ENCODE data around the gene ZNF330.
A peak's percentile ranks its signal among the peaks of the same experiment; 100 is the strongest.

ZNF330 gene

GRCh38 chr4:141233673-141234072, 13.0 kb downstream of the ZNF330 start:
- no peak for DNase-seq
- Histone ChIP-seq H3K9ac (ENCODE audit: low read length) (no peak overlapping the region), H2AFZ (ENCODE audit: low read length) (no peak overlapping the region), H3K27me3 (replicated peaks; ENCODE audit: insufficient read depth, low read length) (no peaks in the 10 kb centered on the region), H3K4me3 (ENCODE audit: low read length) (no peak overlapping the region), H3K79me2 (ENCODE audit: low read length) (no peaks in the 10 kb centered on the region), H3K36me3 (replicated peaks; ENCODE audit: insufficient read depth, low read length) (peaks cover 16% of the 10 kb centered on the region; the same call in 1 of the 2 replicates), H3K4me2 (ENCODE audit: low read depth, low read length) (no peak overlapping the region), H3K4me1 (ENCODE audit: low read length) (0 out of 2 replicates have a peak, but pooled peaks cover 5% of the 10 kb centered on the region), H4K20me1 (ENCODE audit: insufficient read depth, low read length) (no peaks in the 10 kb centered on the region), H3K27ac (ENCODE audit: low read length) (no peak overlapping the region), H3K9me2 (replicated peaks; ENCODE audit: insufficient read depth, low read length) (no peaks in the 10 kb centered on the region), H3F3A (ENCODE audit: insufficient read depth, low read length) (no peaks in the 10 kb centered on the region), H3K9me3 (replicated peaks; ENCODE audit: insufficient read depth, low read length) (no peaks in the 10 kb centered on the region)
- TF ChIP-seq EZH2phosphoT487 (IDR thresholded peaks at IDR 0.05; ENCODE audit: low read length), result no peak
- TF ChIP-seq CTCF (IDR thresholded peaks at IDR 0.05; ENCODE audit: low read length), result no peak
- no peak for TF ChIP-seq EZH2 (optimal IDR thresholded peaks at IDR 0.05; ENCODE audit: low read depth, low read length)

GRCh38 chr4:141238186-141238585, 17.5 kb downstream of the ZNF330 start:
- Histone ChIP-seq H3K4me1 (ENCODE audit: low read length) (no peaks in the 10 kb centered on the region), H3K4me3 (ENCODE audit: low read length) (no peak overlapping the region), H3K4me2 (ENCODE audit: low read depth, low read length) (no peak overlapping the region), H3K9ac (ENCODE audit: low read length) (no peak overlapping the region), H3K79me2 (ENCODE audit: low read length) (no peaks in the 10 kb centered on the region), H3K27ac (ENCODE audit: low read length) (no peak overlapping the region), H3K36me3 (replicated peaks; ENCODE audit: insufficient read depth, low read length) (peaks cover 7% of the 10 kb centered on the region; the same call in 1 of the 2 replicates), H4K20me1 (ENCODE audit: insufficient read depth, low read length) (no peaks in the 10 kb centered on the region), H2AFZ (ENCODE audit: low read length) (no peak overlapping the region), H3F3A (ENCODE audit: insufficient read depth, low read length) (no peaks in the 10 kb centered on the region), H3K27me3 (replicated peaks; ENCODE audit: insufficient read depth, low read length) (no peaks in the 10 kb centered on the region), H3K9me2 (replicated peaks; ENCODE audit: insufficient read depth, low read length) (no peaks in the 10 kb centered on the region), H3K9me3 (replicated peaks; ENCODE audit: insufficient read depth, low read length) (no peaks in the 10 kb centered on the region)
- no peak for DNase-seq
- TF ChIP-seq EZH2 (optimal IDR thresholded peaks at IDR 0.05; ENCODE audit: low read depth, low read length) (no peak), EZH2phosphoT487 (IDR thresholded peaks at IDR 0.05; ENCODE audit: low read length) (no peak), CTCF (IDR thresholded peaks at IDR 0.05; ENCODE audit: low read length) (no peak)

GRCh38 chr4:141240259-141240658, 19.6 kb downstream of the ZNF330 start:
- Histone ChIP-seq H3K27ac (ENCODE audit: low read length) (no peak overlapping the region), H2AFZ (ENCODE audit: low read length) (peak overlapping the region; percentile 21), H4K20me1 (ENCODE audit: insufficient read depth, low read length) (no peaks in the 10 kb centered on the region), H3K9ac (ENCODE audit: low read length) (no peak overlapping the region), H3K9me2 (replicated peaks; ENCODE audit: insufficient read depth, low read length) (no peaks in the 10 kb centered on the region), H3K4me2 (ENCODE audit: low read depth, low read length) (peak overlapping the region; percentile 12; the same call in 1 of the 2 replicates), H3K9me3 (replicated peaks; ENCODE audit: insufficient read depth, low read length) (no peaks in the 10 kb centered on the region), H3F3A (ENCODE audit: insufficient read depth, low read length) (no peaks in the 10 kb centered on the region), H3K27me3 (replicated peaks; ENCODE audit: insufficient read depth, low read length) (no peaks in the 10 kb centered on the region), H3K4me1 (ENCODE audit: low read length) (no peaks in the 10 kb centered on the region), H3K36me3 (replicated peaks; ENCODE audit: insufficient read depth, low read length) (no peaks in the 10 kb centered on the region), H3K79me2 (ENCODE audit: low read length) (no peaks in the 10 kb centered on the region), H3K4me3 (ENCODE audit: low read length) (no peak overlapping the region)
- no peak for TF ChIP-seq CTCF (IDR thresholded peaks at IDR 0.05; ENCODE audit: low read length)
- TF ChIP-seq EZH2 (optimal IDR thresholded peaks at IDR 0.05; ENCODE audit: low read depth, low read length), result no peak
- TF ChIP-seq EZH2phosphoT487 (IDR thresholded peaks at IDR 0.05; ENCODE audit: low read length), result no peak
- no peak for DNase-seq
